Type B pancreatic cell (in vitro differentiated cells): ENCODE measurements around the gene ZFP92. TPM values are rescaled to one million over a fixed set of nuclear protein-coding genes. Genes with fewer than 3 reads are reported as not detected.

Source experiments
- DNase-seq: peaks from one replicate; pipeline ENCODE4 v3.0.0; 2021; ENCODE audit warnings: mixed read lengths; ENCODE audit not compliant: unreplicated experiment; ENCODE audit errors: extremely low spot score
- H3K27ac Mint-ChIP-seq: 2 replicates; pipeline ENCODE4 v1.8.0; 2021; ENCODE audit warnings: mild to moderate bottlenecking, mixed read lengths
- H3K27me3 Mint-ChIP-seq: 2 replicates; pipeline ENCODE4 v1.8.0; 2021; ENCODE audit warnings: mixed read lengths
- H3K36me3 Mint-ChIP-seq: 2 replicates; pipeline ENCODE4 v1.8.0; 2021; ENCODE audit warnings: mixed read lengths
- H3K4me1 Mint-ChIP-seq: one replicate; pipeline ENCODE4 v1.8.0; 2021; ENCODE audit warnings: mixed read lengths; ENCODE audit not compliant: unreplicated experiment
- H3K4me3 Mint-ChIP-seq: 2 replicates; pipeline ENCODE4 v1.8.0; 2021; ENCODE audit warnings: mild to moderate bottlenecking, mixed read lengths
- H3K9me3 Mint-ChIP-seq: 2 replicates; pipeline ENCODE4 v1.8.0; 2021; ENCODE audit warnings: mixed read lengths
- CTCF ChIP-seq: fragments of 200-600 bp; sonication (generic); conservative IDR thresholded peaks from 2 replicates; pipeline ENCODE4 v1.5.0; 2021; ENCODE audit warnings: antibody characterized with exemption, mild to moderate bottlenecking
- total RNA-seq: library from RNA; stranded (reverse); gene quantifications from 2 replicates; pipeline ENCODE4 v1.2.1, GENCODE V29; 2021; ENCODE audit warnings: low replicate concordance

The ZFP92 gene
- total RNA-seq, 1 donor from 2014 or later: 0.41 TPM

DNA sequence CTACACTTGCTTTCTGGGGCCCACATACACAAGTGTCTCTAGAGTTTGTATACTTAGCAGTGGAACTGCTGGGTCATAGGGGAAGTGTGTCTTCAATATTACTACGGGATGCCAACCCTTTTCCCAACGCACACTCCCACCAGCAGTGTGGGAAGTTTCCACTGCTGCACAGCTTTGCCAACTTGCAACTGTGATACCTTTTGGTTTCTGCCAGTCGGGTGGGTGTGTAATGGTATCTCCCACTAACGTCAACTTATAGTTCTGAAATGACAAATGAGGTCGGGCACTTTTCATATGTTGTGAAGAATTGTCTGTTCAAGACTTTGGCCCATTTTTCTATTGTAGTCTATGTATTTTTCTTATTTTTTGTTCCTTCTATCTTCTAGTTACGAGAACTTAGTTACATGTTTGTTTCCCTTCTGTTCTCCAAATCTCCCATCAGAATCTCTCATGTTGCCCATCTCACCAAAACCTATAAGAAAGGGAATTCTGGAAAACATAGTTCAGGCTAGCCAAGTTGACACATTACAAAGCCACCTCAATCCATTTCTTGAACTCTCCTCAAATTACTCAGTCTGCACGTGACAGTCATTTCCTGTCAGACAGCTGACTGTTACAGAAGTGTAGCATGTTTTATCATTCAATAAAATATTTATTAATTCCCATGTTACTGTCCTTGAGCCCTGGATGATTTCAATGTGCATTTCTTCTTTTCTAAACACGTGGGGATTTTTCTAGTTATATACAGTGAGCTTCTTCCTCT, 40.8 kb upstream of the ZFP92 start:
- DNase-seq: no peak
- Mint-ChIP-seq H3K27ac (no peak overlapping the region), H3K27me3 (no peaks in the 10 kb centered on the region), H3K36me3 (no peaks in the 10 kb centered on the region), H3K4me3 (no peak overlapping the region), H3K4me1 (no peaks in the 10 kb centered on the region), H3K9me3 (no peaks in the 10 kb centered on the region)
- no peak for TF ChIP-seq CTCF

GRCh38 chrX:153371256-153371655, 40.0 kb upstream of the ZFP92 start:
- Mint-ChIP-seq H3K4me1 (no peaks in the 10 kb centered on the region), H3K9me3 (no peaks in the 10 kb centered on the region), H3K4me3 (no peak overlapping the region), H3K27me3 (no peaks in the 10 kb centered on the region), H3K36me3 (no peaks in the 10 kb centered on the region), H3K27ac (no peak overlapping the region)
- DNase-seq: no peak
- no peak for TF ChIP-seq CTCF

DNA sequence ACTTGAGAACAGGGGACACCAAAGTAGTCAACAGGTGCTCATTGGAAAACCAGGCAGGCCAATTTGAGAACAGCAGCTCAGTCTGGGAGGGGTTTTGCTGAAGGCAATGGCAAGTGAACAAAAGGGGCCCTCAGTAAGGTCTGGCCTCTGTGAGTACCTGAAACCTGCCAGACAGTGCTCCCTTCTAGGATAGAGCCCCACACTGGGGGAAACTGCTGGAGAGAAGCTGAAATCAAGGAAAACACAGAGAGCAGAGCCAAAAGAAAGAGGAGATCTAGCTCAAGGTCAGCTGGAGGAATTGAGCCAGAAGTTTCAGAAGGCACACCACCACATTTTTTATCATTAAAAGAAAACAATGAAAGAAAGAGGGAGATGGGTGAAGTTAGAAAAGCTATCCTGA, 38.3 kb upstream of the ZFP92 start:
- no peak for TF ChIP-seq CTCF
- no peak overlapping the region for H3K27ac Mint-ChIP-seq
- no peaks in the 10 kb centered on the region for H3K4me1 Mint-ChIP-seq
- H3K27me3 Mint-ChIP-seq: no peaks in the 10 kb centered on the region
- DNase-seq: no peak
- H3K9me3 Mint-ChIP-seq: peaks cover 10% of the 10 kb centered on the region
- no peaks in the 10 kb centered on the region for H3K36me3 Mint-ChIP-seq
- H3K4me3 Mint-ChIP-seq: no peak overlapping the region

- peaks cover 10% of the 10 kb centered on the region for H3K9me3 Mint-ChIP-seq
- no peaks in the 10 kb centered on the region for H3K27me3 Mint-ChIP-seq
- TF ChIP-seq CTCF: no peak
- no peak overlapping the region for H3K27ac Mint-ChIP-seq
- H3K36me3 Mint-ChIP-seq: no peaks in the 10 kb centered on the region
- H3K4me1 Mint-ChIP-seq: no peaks in the 10 kb centered on the region
- no peak for DNase-seq
- no peak overlapping the region for H3K4me3 Mint-ChIP-seq
Observed at GRCh38 chrX:153374426-153374825, 36.8 kb upstream of the ZFP92 start.

GRCh38 chrX:153375571-153375970, 35.7 kb upstream of the ZFP92 start:
- no peak overlapping the region for H3K27ac Mint-ChIP-seq
- no peak for DNase-seq
- peaks cover 10% of the 10 kb centered on the region for H3K9me3 Mint-ChIP-seq
- no peak for TF ChIP-seq CTCF
- no peaks in the 10 kb centered on the region for H3K36me3 Mint-ChIP-seq
- no peak overlapping the region for H3K4me3 Mint-ChIP-seq
- H3K27me3 Mint-ChIP-seq: no peaks in the 10 kb centered on the region
- H3K4me1 Mint-ChIP-seq: no peaks in the 10 kb centered on the region

- no peak for TF ChIP-seq CTCF
- H3K27ac Mint-ChIP-seq: no peak overlapping the region
- no peaks in the 10 kb centered on the region for H3K36me3 Mint-ChIP-seq
- H3K27me3 Mint-ChIP-seq: no peaks in the 10 kb centered on the region
- peaks cover 10% of the 10 kb centered on the region for H3K9me3 Mint-ChIP-seq
- no peak for DNase-seq
- no peaks in the 10 kb centered on the region for H3K4me1 Mint-ChIP-seq
- H3K4me3 Mint-ChIP-seq: no peak overlapping the region
Observed at GRCh38 chrX:153377727-153378126, 33.5 kb upstream of the ZFP92 start.
